T-cell (primary cell): ENCODE data around the gene SLC6A1. TPM values are rescaled to one million over a fixed set of nuclear protein-coding genes. Genes with fewer than 3 reads are reported as not detected.

Source experiments
- ATAC-seq, 4 experiments: fragments of 200-7000 bp in 3 of 4; fragments of 150-1000 bp in 1 of 4; cut with Tn5 transposase; replicated peaks in 1 of 4; 1 replicate in 3 of 4; 2 replicates in 1 of 4; pipeline ENCODE4 v1.10.0; 2021; ENCODE audit warnings: moderate library complexity in 3 of 4, mild to moderate bottlenecking in 2 of 4, moderate number of reproducible peaks in 1 of 4
- CTCF ChIA-PET, 2 donors: fragments of 300-600 bp; sonication (Branson Sonifier 250); formaldehyde crosslinking; loops; one replicate each; lab custom pipeline; 2022; ENCODE audit warnings: antibody characterized with exemption in 2 of 2; lab: Charles Lee
- POLR2A ChIA-PET, 2 donors: fragments of 300-600 bp; sonication (Branson Sonifier 250); formaldehyde crosslinking; loops; one replicate each; lab custom pipeline; 2022; ENCODE audit warnings: antibody characterized with exemption in 2 of 2; lab: Charles Lee
- DNase-seq, 35 experiments: peaks; one replicate each; pipeline versions ENCODE4 v3.0.0 to v3.0.0-alpha.2; 2013 to 2023
- H3K27ac ChIP-seq: one replicate; pipeline ENCODE4 v1.5.1; 2013; ENCODE audit warnings: low read length
- H3K27me3 ChIP-seq, 2 experiments: replicated peaks in 1 of 2; 1 replicate in 1 of 2; 2 replicates in 1 of 2; pipeline versions ENCODE4 v1.6.1 to v1.7.0; 2013; ENCODE audit warnings: low read length in 1 of 2, mixed read lengths in 1 of 2; ENCODE audit not compliant: control insufficient read depth in 2 of 2, insufficient read depth in 2 of 2; ENCODE audit errors: extremely low read depth in 1 of 2
- H3K36me3 ChIP-seq, 2 donors: 1 replicate in 1 of 2; 2 replicates in 1 of 2; pipeline versions ENCODE4 v1.6.1 to v1.7.0; 2013; ENCODE audit warnings: low read length in 1 of 2; ENCODE audit not compliant: control insufficient read depth in 2 of 2, insufficient read depth in 1 of 2; ENCODE audit errors: extremely low read depth in 1 of 2
- H3K4me1 ChIP-seq, 2 experiments: 1 replicate in 1 of 2; 2 replicates in 1 of 2; pipeline versions ENCODE4 v1.6.1 to v1.7.0; 2013; ENCODE audit warnings: low read length in 2 of 2, mixed read lengths in 1 of 2; ENCODE audit not compliant: insufficient read depth in 2 of 2, control insufficient read depth in 1 of 2; ENCODE audit errors: extremely low read depth in 1 of 2
- H3K4me3 ChIP-seq, 2 donors: 1 replicate in 1 of 2; 2 replicates in 1 of 2; pipeline versions ENCODE4 v1.5.1 to v1.7.0; 2013; ENCODE audit warnings: mild to moderate bottlenecking in 2 of 2, low read length in 1 of 2, moderate library complexity in 1 of 2; ENCODE audit not compliant: control insufficient read depth in 1 of 2; ENCODE audit errors: extremely low read depth in 1 of 2
- H3K9me3 ChIP-seq: 2 replicates; pipeline ENCODE4 v1.7.0; 2013
- H3K27ac Mint-ChIP-seq, 2 donors: one replicate each; pipeline ENCODE4 v1.8.0; 2020 to 2021; ENCODE audit warnings: mild to moderate bottlenecking in 2 of 2, mixed read lengths in 2 of 2
- H3K27me3 Mint-ChIP-seq, 2 donors: one replicate each; pipeline ENCODE4 v1.8.0; 2021 to 2022; ENCODE audit warnings: mixed read lengths in 2 of 2
- H3K36me3 Mint-ChIP-seq: one replicate; pipeline ENCODE4 v1.8.0; 2021; ENCODE audit warnings: mixed read lengths
- H3K4me1 Mint-ChIP-seq, 3 donors: one replicate each; pipeline ENCODE4 v1.8.0; 2020 to 2022; ENCODE audit warnings: mixed read lengths in 3 of 3, mild to moderate bottlenecking in 1 of 3
- H3K4me3 Mint-ChIP-seq, 3 donors: one replicate each; pipeline ENCODE4 v1.8.0; 2020 to 2022; ENCODE audit warnings: mild to moderate bottlenecking in 3 of 3, mixed read lengths in 3 of 3, moderate library complexity in 3 of 3
- H3K9me3 Mint-ChIP-seq, 3 donors: one replicate each; pipeline ENCODE4 v1.8.0; 2020 to 2022; ENCODE audit warnings: mixed read lengths in 3 of 3
- WGBS: methylation state at CpG from one replicate; pipeline ENCODE4 v1.1.5; 2013; ENCODE audit warnings: missing lambda C conversion rate; ENCODE audit not compliant: insufficient coverage; 5-methylcytosine and 5-hydroxymethylcytosine counted together
- total RNA-seq, 35 experiments: library from RNA in 6 of 35; stranded (reverse) in 6 of 35; fragments of 120-200 nt in 1 of 35; gene quantifications; one replicate each; pipeline versions ENCODE4 v1.2.1 to v1.2.4 and lab custom pipeline; 2013 to 2026

SLC6A1 gene
- total RNA-seq: under 1 TPM in 2 of 5 donors, not detected in 3; 0.13 to 0.16 TPM
- not detected for total RNA-seq (2013)
- total RNA-seq (lab: John Stamatoyannopoulos, UW): 0 to 0.12 (median 0) reads per million in 29 experiments

DNA sequence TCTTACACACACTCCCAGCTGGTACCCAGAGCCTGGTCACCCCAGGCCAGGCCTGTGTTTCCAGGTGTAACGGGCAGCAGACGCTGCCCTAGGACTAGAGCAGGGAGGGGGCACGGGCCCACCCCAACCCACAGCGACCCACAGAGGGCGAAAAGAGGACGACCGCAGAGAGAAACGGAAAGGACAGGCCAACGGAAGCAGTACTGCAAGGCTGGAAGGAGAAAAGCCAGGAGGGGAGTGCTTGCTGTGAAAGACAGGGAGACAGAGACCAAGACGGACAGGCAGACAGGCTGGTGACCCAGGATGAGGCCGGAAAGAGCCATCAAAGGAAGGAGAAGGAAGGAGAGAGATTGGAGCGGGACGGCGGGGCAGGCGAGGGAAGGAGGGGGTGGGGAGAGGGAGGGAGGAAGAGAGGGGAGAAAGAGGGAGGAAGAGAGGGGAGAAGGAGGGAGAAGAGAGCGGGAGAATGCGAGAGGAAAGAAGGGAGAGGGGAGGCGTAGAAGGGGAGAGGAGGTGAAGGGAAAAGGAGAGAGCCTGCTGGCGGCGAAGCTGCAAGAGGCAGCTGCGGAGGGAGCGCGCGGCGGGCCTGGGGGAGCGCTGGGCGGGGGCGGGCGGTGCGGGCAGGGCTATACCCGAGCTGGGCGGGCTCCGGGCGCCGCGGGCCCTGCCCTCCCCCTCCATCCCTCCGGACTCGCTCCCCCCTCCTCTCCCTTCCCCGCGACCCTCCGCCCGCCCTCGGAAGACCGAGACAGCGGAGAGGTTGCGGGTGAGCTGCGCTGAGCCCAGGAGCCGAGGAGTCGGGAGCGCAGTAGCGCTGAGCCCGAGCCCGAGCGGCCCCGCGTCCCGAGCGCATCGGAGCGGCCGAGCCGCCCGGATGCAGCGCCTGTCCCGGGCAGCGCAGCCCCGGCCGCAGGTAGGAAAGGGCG, at the start of gene SLC6A1:
Gene SLC6A1, plus strand, starts transcription at position 732 of the 926 bp plus-strand sequence. CDS start 24,464 bp downstream, outside the sequence.
- H3K9me3 Mint-ChIP-seq: no peaks in the 10 kb centered on the region
- no peaks in the 10 kb centered on the region for H3K9me3 ChIP-seq
- peak within 1 kb of the TSS in 1 of 2 donors; percentile 19 for H3K4me3 ChIP-seq
- peaks cover 46 to 73% of the 10 kb centered on the region in 2 donors for H3K27me3 Mint-ChIP-seq
- no peaks in the 10 kb centered on the region for H3K36me3 Mint-ChIP-seq
- no peak within 1 kb of the TSS for H3K27ac Mint-ChIP-seq
- CTCF ChIA-PET: no interaction called here
- H3K4me3 Mint-ChIP-seq: peak within 1 kb of the TSS; percentile 28 to 74 (median 38)
- no peak for DNase-seq
- peaks cover 6 to 10% (median 7%) of the 10 kb centered on the region in 3 donors for H3K4me1 Mint-ChIP-seq
- WGBS: 5% methylated on average over 39 of the region's 69 CpGs
- H3K27ac ChIP-seq: no peak within 1 kb of the TSS
- POLR2A ChIA-PET: no interaction called here
- H3K36me3 ChIP-seq: no peaks in the 10 kb centered on the region
- H3K4me1 ChIP-seq: peaks cover 0 to 9% of the 10 kb centered on the region in 2 experiments
- ATAC-seq: no peak
- peaks cover 24 to 63% of the 10 kb centered on the region in 2 experiments for H3K27me3 ChIP-seq

DNA sequence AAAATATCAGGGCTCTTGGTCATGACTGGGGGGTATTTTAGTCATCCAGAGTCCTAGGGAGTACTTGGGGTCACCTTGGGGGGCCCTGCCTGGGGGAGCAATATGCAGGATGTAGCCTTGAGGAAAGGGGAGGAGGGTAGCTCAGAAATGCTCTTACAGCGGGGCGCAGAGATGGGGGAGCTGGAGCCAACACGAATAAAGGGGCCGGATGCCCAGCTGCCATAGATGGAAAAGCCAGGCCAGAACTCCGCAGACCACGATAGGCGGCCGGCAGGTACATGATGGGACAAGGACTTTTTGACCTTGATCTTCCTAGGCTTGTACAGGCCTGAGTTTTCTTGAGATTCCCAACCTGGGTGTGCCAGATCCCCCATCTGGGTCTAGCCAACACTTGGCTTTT, 47.7 kb upstream of the SLC6A1 start:
- Mint-ChIP-seq H3K9me3 (no peaks in the 10 kb centered on the region), H3K4me3 (no peak overlapping the region), H3K27me3 (peaks cover 14% of the 10 kb centered on the region in 2 donors), H3K27ac (no peak overlapping the region), H3K4me1 (no peaks in the 10 kb centered on the region), H3K36me3 (no peaks in the 10 kb centered on the region)
- 92% methylated on average over 7 of the region's 8 CpGs for WGBS
- H3K4me1 ChIP-seq: no peaks in the 10 kb centered on the region
- no peak overlapping the region for H3K27ac ChIP-seq
- peaks cover 2 to 24% of the 10 kb centered on the region in 2 experiments for H3K27me3 ChIP-seq
- H3K36me3 ChIP-seq: no peaks in the 10 kb centered on the region
- H3K4me3 ChIP-seq: no peak overlapping the region
- CTCF ChIA-PET: no interaction called here
- DNase-seq: no peak
- POLR2A ChIA-PET: no interaction called here
- no peaks in the 10 kb centered on the region for H3K9me3 ChIP-seq
- ATAC-seq: no peak

DNA sequence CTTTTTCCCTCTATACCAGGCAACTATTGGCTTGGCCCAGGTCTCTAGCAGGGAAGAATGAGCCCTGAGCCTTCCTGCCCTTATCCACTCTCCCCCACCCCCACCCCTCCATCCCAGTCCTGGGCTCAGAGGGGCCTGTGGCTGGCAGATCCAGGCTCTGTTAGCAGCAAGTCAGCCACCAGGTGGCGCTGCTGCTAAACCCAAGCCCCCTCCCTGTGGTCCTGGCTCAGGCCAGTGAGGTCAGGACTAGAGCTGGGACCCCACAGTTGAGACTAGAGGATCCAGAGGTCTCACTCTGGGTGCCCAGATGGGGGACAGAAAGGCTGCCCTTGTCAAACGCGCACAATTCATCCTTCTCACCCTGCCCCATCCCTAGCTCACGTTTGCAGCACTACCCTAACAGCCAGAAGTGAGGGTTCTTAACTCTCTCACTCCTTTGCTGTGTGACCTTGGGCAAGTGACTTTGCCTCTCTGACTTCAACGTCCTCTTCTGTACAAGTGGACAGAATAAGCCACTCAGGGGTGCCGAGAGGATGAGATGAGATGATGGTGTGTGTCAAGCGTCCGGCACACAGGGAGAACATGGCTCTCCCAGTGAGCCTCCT, 46.8 kb upstream of the SLC6A1 start:
- peaks cover 2 to 24% of the 10 kb centered on the region in 2 experiments for H3K27me3 ChIP-seq
- H3K27ac ChIP-seq: no peak overlapping the region
- H3K9me3 ChIP-seq: no peaks in the 10 kb centered on the region
- no peaks in the 10 kb centered on the region for H3K4me1 Mint-ChIP-seq
- DNase-seq (peak in 29 of 35 experiments; percentile 3 to 54 (median 21)), ATAC-seq (peak in 3 of 4 experiments; percentile 28 to 41 (median 29))
- no peaks in the 10 kb centered on the region for H3K36me3 ChIP-seq
- ChIA-PET POLR2A (no interaction called here), CTCF (interaction anchor here (0.8 to 0.9 kb wide), 2 partner anchors 191 to 706 kb away, joined by 3 read pairs; no protein-coding TSS in a partner anchor)
- H3K36me3 Mint-ChIP-seq: no peaks in the 10 kb centered on the region
- no peaks in the 10 kb centered on the region for H3K9me3 Mint-ChIP-seq
- no peak overlapping the region for H3K4me3 Mint-ChIP-seq
- WGBS: 67% methylated on average over 3 of the region's 8 CpGs
- peaks cover 14 to 18% of the 10 kb centered on the region in 2 donors for H3K27me3 Mint-ChIP-seq
- no peak overlapping the region for H3K4me3 ChIP-seq
- H3K27ac Mint-ChIP-seq: no peak overlapping the region
- H3K4me1 ChIP-seq: no peaks in the 10 kb centered on the region

DNA sequence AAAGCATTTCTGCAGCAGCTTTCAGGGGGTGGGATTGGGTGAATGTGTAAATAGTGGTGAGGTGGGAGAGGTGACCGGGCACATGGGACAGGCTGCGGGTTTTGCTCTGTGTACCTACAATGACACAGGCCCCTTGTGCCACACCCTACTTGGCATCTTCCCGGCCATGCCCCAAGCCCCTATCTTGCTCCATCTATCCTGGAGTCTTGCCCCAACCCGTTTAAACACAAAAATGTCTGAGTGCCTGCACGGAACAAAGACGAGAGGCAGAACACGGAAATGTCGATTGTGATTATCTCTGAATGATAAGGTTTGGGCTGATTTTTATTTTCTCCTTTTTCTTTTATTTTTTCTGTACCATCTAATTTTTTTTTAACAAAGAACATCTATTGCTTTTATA, 46.0 kb upstream of the SLC6A1 start:
- no CpG with 5 or more reads among the region's 8 CpGs for WGBS
- no peak overlapping the region for H3K27ac ChIP-seq
- POLR2A ChIA-PET: no interaction called here

DNA sequence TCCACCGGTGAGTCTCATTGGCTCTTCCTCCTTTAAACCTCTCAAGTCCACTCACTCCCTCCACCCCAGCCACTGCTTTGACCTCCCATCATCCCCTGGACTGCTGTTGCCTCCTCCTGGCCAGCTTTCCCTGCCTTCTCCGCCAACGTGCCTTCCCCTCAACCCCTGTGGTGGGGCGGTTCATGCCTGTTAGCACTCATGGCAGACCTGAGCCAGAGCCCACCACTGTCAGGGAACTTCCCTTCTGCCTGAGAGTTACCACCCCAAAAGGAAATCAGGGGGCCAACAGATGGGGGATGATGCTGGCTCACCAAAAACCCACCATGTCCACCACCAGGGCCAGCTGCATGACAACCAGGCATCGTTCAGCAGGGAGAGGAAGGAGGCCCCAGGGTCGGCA, 44.2 kb upstream of the SLC6A1 start:
- ATAC-seq (no peak), DNase-seq (no peak)
- Histone ChIP-seq H3K36me3 (no peaks in the 10 kb centered on the region), H3K4me1 (no peaks in the 10 kb centered on the region), H3K9me3 (no peaks in the 10 kb centered on the region), H3K27ac (no peak overlapping the region), H3K27me3 (peaks cover 0 to 22% of the 10 kb centered on the region in 2 experiments), H3K4me3 (no peak overlapping the region)
- Mint-ChIP-seq H3K4me3 (no peak overlapping the region), H3K27me3 (peaks cover 18 to 21% of the 10 kb centered on the region in 2 donors), H3K9me3 (no peaks in the 10 kb centered on the region), H3K4me1 (no peaks in the 10 kb centered on the region), H3K36me3 (no peaks in the 10 kb centered on the region), H3K27ac (no peak overlapping the region)
- 76% methylated on average over 3 of the region's 6 CpGs for WGBS
- CTCF ChIA-PET: no interaction called here
- POLR2A ChIA-PET: no interaction called here

More for the DNA sequence above, 46.0 kb upstream of the SLC6A1 start:
- H3K4me1 Mint-ChIP-seq: no peaks in the 10 kb centered on the region
- no peaks in the 10 kb centered on the region for H3K36me3 ChIP-seq
- H3K9me3 ChIP-seq: no peaks in the 10 kb centered on the region
- no peak for DNase-seq
- H3K4me3 Mint-ChIP-seq: no peak overlapping the region
- CTCF ChIA-PET: interaction anchor here in 1 of 2 donors (0.6 to 0.8 kb wide), 2 partner anchors 191 to 1815 kb away, joined by 3 to 6 read pairs; no protein-coding TSS in a partner anchor
- H3K4me1 ChIP-seq: no peaks in the 10 kb centered on the region
- H3K27ac Mint-ChIP-seq: no peak overlapping the region
- no peaks in the 10 kb centered on the region for H3K9me3 Mint-ChIP-seq
- peaks cover 16 to 21% of the 10 kb centered on the region in 2 donors for H3K27me3 Mint-ChIP-seq
- no peak for ATAC-seq
- no peak overlapping the region for H3K4me3 ChIP-seq
- peaks cover 2 to 30% of the 10 kb centered on the region in 2 experiments for H3K27me3 ChIP-seq
- H3K36me3 Mint-ChIP-seq: no peaks in the 10 kb centered on the region

DNA sequence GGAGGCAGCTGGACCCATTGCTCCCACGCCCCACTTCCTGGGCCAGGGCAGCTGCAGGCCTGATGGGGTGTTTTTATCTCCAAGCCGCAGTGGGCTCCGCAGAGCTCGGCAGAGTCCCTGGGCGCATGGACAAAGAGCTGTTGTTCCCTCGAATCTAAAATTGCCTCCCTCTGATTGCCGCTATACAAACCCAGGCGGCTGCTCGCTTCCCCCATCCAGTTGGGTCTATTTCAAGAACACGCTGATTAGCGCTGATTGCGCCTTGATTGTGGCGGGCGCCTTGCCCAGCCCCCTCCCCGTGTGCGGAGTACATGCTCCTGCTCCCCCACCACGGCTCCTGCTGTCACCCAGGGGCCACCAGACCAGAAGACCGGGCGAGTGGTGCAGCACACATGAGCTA, 43.4 kb upstream of the SLC6A1 start:
- no peak for ATAC-seq
- H3K4me3 ChIP-seq: no peak overlapping the region
- no peaks in the 10 kb centered on the region for H3K36me3 Mint-ChIP-seq
- no peaks in the 10 kb centered on the region for H3K9me3 ChIP-seq
- peaks cover 20 to 21% of the 10 kb centered on the region in 2 donors for H3K27me3 Mint-ChIP-seq
- no peaks in the 10 kb centered on the region for H3K4me1 Mint-ChIP-seq
- H3K9me3 Mint-ChIP-seq: no peaks in the 10 kb centered on the region
- no peak overlapping the region for H3K27ac Mint-ChIP-seq
- ChIA-PET POLR2A (no interaction called here), CTCF (no interaction called here)
- H3K27ac ChIP-seq: no peak overlapping the region
- H3K27me3 ChIP-seq: peaks cover 0 to 26% of the 10 kb centered on the region in 2 experiments
- H3K4me1 ChIP-seq: no peaks in the 10 kb centered on the region
- no peaks in the 10 kb centered on the region for H3K36me3 ChIP-seq
- 85% methylated on average over 17 of the region's 19 CpGs for whole genome bisulfite sequencing
- H3K4me3 Mint-ChIP-seq: no peak overlapping the region
- no peak for DNase-seq
